ENCODE measurements around the gene DCUN1D3. TPM values are rescaled to one million over a fixed set of nuclear protein-coding genes. Genes with fewer than 3 reads are reported as not detected.
A peak's percentile ranks its signal among the peaks of the same experiment; 100 is the strongest.

Gene DCUN1D3
- polyA plus RNA-seq, 2 of the 4 experiments (the other 2 are of a cell fraction) = 5.2 to 7.2 TPM

DNA sequence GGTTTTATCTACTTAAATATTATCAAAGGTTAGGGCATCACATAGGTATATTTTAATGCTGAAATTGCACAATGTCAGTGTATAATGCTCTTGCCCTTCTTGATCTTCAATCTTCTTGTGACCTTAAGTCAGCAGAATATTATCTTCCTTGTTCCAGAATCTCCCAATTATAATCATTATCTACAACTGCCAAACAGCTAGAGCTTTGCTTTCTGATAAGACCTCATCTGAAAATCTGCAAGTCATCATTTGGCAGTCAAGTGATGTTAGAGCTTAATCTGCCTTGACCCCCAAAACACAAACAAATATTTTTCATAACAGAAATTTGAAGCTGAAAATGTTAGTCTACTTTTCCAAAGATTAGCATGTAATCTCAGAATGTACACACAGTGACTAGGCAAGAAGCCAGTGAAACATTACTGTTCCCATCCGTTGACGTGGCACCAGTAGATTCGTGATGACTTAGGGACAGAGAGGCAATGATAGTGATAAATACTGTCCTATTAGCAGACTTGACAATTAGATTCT, 74.1 kb downstream of the DCUN1D3 start:
- ChIA-PET CTCF (interaction anchor here (0.7 to 2.0 kb wide), 3 partner anchors 22 to 25 kb away, joined by 3 to 7 read pairs (median 3); no protein-coding TSS in a partner anchor), POLR2A (no interaction called here)
- no peak overlapping the region for H3K4me2 ChIP-seq
- FAIRE-seq (peak; percentile 56), ATAC-seq (no peak), DNase-seq (ENCODE audit: low read depth in 1 of 2, low spot score in 1 of 2) (no peak)
- WGBS (ENCODE audit: missing lambda C conversion rate) = 77% methylated on average over 3 of the region's 3 CpGs
- no peak overlapping the region for H3K4me3 ChIP-seq
- H3K4me1 ChIP-seq = no peaks in the 10 kb centered on the region
- no peak overlapping the region for H3K27ac ChIP-seq
- H3K9me3 ChIP-seq = no peaks in the 10 kb centered on the region
- TF ChIP-seq MAFK (IDR thresholded peaks at IDR 0.05; ENCODE audit: partially characterized antibody) = peak; percentile 79
- no peak for TF ChIP-seq CBX2 (IDR thresholded peaks at IDR 0.05; ENCODE audit: borderline replicate concordance, low read depth)
- peak; percentile 87 for TF ChIP-seq NFE2L2 (conservative IDR thresholded peaks at IDR 0.05; ENCODE audit: low read length)

DNA sequence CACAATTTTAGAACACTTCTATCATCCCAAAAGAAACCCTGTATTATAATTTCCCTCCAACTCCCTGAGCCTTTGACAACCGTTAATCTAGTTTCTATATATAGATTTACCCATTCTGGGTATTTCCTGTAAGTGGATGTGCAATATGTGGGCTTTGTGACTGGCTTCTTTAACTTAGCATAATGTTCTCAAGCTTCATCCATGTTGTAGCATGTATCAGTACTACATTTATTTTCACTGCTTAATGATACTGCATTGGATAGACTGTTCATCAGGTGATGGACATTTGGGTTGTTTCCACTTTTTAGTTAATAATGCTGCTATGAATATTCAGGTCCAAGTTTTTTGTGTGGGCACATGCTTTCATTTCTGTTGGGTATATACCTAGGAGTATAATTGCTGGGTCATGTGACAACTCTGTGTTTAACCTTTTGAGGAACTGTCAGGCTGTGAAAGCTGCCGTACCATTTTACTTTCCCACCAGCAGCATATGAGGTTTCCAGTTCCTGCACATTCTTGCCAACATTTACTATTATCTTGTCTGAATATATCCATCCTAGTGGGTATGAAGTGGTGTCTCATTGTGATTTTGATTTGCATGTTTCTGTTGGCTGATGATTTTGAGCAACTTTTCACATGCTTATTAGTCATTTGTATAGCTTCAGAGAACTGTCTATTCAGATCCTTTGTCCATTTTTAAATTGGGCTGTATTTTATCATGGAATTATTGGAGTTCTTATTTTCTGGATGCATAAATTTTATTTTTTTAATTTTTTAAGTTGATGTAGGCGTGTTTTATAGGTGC, 77.4 kb downstream of the DCUN1D3 start:
- ChIA-PET CTCF (no interaction called here), POLR2A (no interaction called here)
- TF ChIP-seq GATA3 (IDR thresholded peaks at IDR 0.05; ENCODE audit: borderline replicate concordance) (no peak), RFX5 (IDR thresholded peaks at IDR 0.05) (no peak), SREBF2 (IDR thresholded peaks at IDR 0.05) (no peak), FOSL2 (IDR thresholded peaks at IDR 0.05) (no peak), FOSL2 (CRISPR knock-in tag; IDR thresholded peaks at IDR 0.05) (no peak), FOXS1 (CRISPR knock-in tag; IDR thresholded peaks at IDR 0.05) (no peak), HEYL (CRISPR knock-in tag; IDR thresholded peaks at IDR 0.05) (no peak), NFE2L2 (conservative IDR thresholded peaks at IDR 0.05; ENCODE audit: low read length) (no peak), RARB (CRISPR knock-in tag; IDR thresholded peaks at IDR 0.05) (no peak), EP300 (IDR thresholded peaks at IDR 0.05) (no peak), HOXA7 (CRISPR knock-in tag; IDR thresholded peaks at IDR 0.05) (no peak), POLR2AphosphoS2 (conservative IDR thresholded peaks at IDR 0.05; ENCODE audit: low read length) (no peak)
- TF ChIP-seq, protein P1, sequence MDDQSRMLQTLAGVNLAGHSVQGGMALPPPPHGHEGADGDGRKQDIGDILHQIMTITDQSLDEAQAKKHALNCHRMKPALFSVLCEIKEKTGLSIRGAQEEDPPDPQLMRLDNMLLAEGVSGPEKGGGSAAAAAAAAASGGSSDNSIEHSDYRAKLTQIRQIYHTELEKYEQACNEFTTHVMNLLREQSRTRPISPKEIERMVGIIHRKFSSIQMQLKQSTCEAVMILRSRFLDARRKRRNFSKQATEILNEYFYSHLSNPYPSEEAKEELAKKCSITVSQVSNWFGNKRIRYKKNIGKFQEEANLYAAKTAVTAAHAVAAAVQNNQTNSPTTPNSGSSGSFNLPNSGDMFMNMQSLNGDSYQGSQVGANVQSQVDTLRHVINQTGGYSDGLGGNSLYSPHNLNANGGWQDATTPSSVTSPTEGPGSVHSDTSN (IDR thresholded peaks at IDR 0.05) = no peak
- WGBS (ENCODE audit: missing lambda C conversion rate) = 92% methylated on average over 3 of the region's 3 CpGs
- Histone ChIP-seq H3K4me1 (no peaks in the 10 kb centered on the region), H3K9me3 (no peaks in the 10 kb centered on the region), H3K4me2 (no peak overlapping the region), H3K27ac (no peak overlapping the region), H3K4me3 (no peak overlapping the region)
- DNase-seq (ENCODE audit: low read depth in 1 of 2, low spot score in 1 of 2) (no peak), ATAC-seq (no peak), FAIRE-seq (no peak)

DNA sequence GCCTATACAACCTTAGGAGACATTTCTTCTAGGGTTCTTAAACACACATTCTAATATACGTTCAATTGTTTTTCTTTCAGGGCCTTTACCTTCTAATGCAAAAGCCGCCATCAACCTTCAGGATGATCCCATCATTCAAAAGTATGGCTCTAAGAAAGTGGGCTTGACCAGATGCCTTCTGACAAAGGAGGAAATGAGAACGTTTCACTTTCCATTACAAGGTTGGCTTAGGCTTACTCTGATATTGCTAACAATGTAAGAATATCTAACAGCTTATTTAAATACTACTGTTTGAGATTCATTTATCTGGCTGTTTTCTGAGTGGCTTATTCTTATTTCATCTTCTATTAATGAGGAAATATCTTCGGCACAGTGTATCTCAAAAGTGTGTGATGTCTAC, 78.5 kb downstream of the DCUN1D3 start:
- no peak overlapping the region for H3K27ac ChIP-seq
- FAIRE-seq = no peak
- no peak overlapping the region for H3K4me2 ChIP-seq
- no peaks in the 10 kb centered on the region for H3K9me3 ChIP-seq
- POLR2A ChIA-PET = no interaction called here
- 84% methylated on average over 4 of the region's 4 CpGs for WGBS (ENCODE audit: missing lambda C conversion rate)
- no peak overlapping the region for H3K4me3 ChIP-seq
- CTCF ChIA-PET = interaction anchor here (1.1 kb wide), 1 partner anchor 263 kb away, joined by 3 read pairs; no protein-coding TSS in a partner anchor
- no peak for DNase-seq (ENCODE audit: low read depth in 1 of 2, low spot score in 1 of 2)
- TF ChIP-seq GATA3 (IDR thresholded peaks at IDR 0.05; ENCODE audit: borderline replicate concordance) (no peak), EHF (CRISPR knock-in tag; IDR thresholded peaks at IDR 0.05) (no peak), NFE2L2 (conservative IDR thresholded peaks at IDR 0.05; ENCODE audit: low read length) (no peak)
- no peak for ATAC-seq
- H3K4me1 ChIP-seq = no peaks in the 10 kb centered on the region

DNA sequence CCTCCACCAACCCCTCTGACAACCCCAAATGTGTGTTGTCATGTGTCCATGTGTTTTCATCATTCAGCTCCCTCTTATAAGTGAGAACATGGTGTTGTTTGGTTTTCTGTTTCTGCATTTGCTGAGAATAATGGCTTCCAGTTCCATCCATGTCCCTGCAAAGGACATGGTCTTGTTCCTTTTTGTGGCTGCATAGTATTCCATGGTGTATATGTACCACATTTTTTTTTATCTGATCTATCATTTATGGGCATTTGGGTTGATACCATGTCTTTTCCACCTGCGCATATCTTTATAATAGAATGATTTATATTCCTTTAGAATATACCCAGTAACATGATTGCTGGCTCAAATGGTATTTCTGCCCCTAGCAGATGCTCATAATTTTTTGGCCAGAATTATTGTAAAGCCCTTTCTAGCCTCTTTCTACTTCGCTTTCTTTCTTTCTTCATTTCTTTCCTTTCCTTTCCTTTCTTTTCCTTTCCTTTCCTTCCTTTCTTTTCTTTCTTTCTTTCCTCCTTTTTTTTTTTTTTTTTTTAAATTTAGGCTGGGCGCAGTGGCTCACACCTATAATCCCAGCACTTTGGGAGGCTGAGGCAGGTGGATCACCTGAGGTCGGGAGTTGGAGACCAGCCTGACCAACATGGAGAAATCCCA, 81.1 kb downstream of the DCUN1D3 start:
- ATAC-seq (no peak), FAIRE-seq (no peak), DNase-seq (ENCODE audit: low read depth in 1 of 2, low spot score in 1 of 2) (no peak)
- Histone ChIP-seq H3K4me1 (no peaks in the 10 kb centered on the region), H3K4me2 (no peak overlapping the region), H3K4me3 (no peak overlapping the region), H3K9me3 (no peaks in the 10 kb centered on the region), H3K27ac (no peak overlapping the region)
- POLR2A ChIA-PET = no interaction called here
- 71% methylated on average over 4 of the region's 4 CpGs for WGBS (ENCODE audit: missing lambda C conversion rate)
- CTCF ChIA-PET = interaction anchor here (1.5 to 1.7 kb wide), 2 partner anchors 12 to 44 kb away, joined by 3 to 5 read pairs; partner anchors contain the start of genes ERI2 and REXO5
- TF ChIP-seq NPAS2 (CRISPR knock-in tag; IDR thresholded peaks at IDR 0.05; ENCODE audit: borderline replicate concordance) = no peak
- no peak for TF ChIP-seq HOXB13 (CRISPR knock-in tag; IDR thresholded peaks at IDR 0.05; ENCODE audit: low read depth)
- no peak for TF ChIP-seq SMC3 (IDR thresholded peaks at IDR 0.05)
- TF ChIP-seq JUNB (IDR thresholded peaks at IDR 0.05) = no peak
- no peak for TF ChIP-seq POLR2AphosphoS2 (conservative IDR thresholded peaks at IDR 0.05; ENCODE audit: low read length)
- no peak for TF ChIP-seq RNF2 (IDR thresholded peaks at IDR 0.05; ENCODE audit: borderline replicate concordance, low read depth)
- TF ChIP-seq CHD4 (IDR thresholded peaks at IDR 0.05; ENCODE audit: borderline replicate concordance) = no peak
- TF ChIP-seq, protein P2, sequence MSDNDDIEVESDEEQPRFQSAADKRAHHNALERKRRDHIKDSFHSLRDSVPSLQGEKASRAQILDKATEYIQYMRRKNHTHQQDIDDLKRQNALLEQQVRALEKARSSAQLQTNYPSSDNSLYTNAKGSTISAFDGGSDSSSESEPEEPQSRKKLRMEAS (IDR thresholded peaks at IDR 0.05) = no peak
- no peak for TF ChIP-seq FOSB (CRISPR knock-in tag; IDR thresholded peaks at IDR 0.05)
- TF ChIP-seq, protein P3, sequence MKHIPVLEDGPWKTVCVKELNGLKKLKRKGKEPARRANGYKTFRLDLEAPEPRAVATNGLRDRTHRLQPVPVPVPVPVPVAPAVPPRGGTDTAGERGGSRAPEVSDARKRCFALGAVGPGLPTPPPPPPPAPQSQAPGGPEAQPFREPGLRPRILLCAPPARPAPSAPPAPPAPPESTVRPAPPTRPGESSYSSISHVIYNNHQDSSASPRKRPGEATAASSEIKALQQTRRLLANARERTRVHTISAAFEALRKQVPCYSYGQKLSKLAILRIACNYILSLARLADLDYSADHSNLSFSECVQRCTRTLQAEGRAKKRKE (CRISPR knock-in tag; IDR thresholded peaks at IDR 0.05; ENCODE audit: low read depth) = no peak
- TF ChIP-seq, protein P4, sequence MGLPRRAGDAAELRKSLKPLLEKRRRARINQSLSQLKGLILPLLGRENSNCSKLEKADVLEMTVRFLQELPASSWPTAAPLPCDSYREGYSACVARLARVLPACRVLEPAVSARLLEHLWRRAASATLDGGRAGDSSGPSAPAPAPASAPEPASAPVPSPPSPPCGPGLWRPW (IDR thresholded peaks at IDR 0.05) = no peak
- TF ChIP-seq EHMT2 (IDR thresholded peaks at IDR 0.05; ENCODE audit: low read depth) = no peak
